CD4-positive, alpha-beta T cell treated with Interleukin-15 for 1 hour (primary cell): ENCODE results near the gene MINK1.
A peak's percentile ranks its signal among the peaks of the same experiment; 100 is the strongest.
"Not testable (repeated sequence)": the region's sequence is repeated elsewhere in the genome, so short reads cannot be mapped to it uniquely, and the experiment has no call there.

ENCODE experiments used
- DNase-seq: peaks from one replicate; pipeline ENCODE4 v3.0.0-alpha.2; 2020

The MINK1 gene

DNA sequence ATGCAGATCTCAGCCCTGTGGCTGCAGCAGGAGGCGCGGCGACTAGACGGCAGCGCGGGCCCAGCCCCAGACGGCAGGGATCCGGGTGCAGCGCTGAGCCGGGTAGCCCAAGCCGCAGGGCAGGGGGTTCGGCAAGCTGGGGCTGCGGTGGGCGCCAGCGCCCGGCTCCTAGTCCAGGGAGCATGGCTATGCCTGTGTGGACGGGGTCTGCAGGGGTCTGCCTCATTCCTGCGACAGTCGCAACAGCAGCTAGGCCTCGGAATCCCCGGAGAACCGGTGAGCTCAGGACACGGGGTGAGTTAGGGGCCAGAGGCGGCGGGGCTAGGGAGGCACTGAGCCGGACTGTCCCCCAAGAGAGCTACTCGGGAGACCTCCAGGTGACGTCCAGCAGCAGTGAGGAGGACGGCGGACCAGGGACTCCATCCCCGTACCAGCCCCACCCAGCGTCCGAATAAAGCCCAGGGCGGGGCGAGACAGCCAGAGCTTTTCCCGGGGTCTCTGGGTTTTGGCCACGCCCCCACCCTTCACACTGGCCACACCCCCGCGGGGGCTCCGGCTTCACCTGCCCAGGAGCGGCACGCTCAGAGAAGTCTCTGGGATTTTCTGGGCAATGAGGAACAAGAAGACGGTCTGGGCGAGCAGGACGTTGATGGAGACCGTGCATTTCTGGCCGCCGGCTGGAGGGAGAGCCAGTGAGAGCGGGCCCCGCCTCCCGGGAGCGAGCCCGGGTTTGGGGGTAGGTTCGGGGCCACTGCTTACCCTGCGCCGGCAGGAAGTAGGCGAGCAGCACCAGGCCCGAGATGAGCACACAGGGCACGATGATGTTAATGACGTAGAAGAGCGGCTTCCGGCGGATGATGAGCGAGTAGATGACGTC is 67.3 kb downstream of the MINK1 start:
- DNase-seq, result peak; percentile 90

DNA sequence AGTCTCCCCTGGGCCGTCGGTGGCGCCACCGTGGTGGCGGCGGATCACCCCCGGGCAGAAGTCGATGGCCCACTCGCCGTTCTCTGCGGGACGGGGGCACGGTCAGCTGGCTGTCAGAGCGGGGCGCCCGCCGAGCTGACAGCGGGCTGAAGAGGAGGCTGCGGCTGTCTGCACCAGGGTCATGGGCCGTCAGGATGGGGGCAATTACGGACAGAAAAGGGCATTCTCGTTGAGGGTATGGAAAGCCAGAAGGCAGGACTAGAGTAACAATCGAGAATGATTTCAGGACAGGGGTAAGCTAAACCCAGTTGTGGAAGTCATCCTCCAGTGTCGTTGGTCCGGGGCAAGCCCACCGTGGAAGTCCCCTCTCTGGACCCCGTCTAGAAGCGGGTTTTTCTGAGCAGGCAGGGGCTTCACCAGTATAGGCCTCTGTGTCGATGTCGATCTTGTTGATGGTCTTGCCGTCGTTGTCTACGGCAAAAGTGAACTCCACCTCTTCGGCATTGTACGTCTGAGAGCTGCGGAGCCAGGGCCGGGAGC is 68.0 kb downstream of the MINK1 start:
- no peak for DNase-seq

- DNase-seq, result peak; percentile 78
Observed at GRCh38 chr17:4901648-4902344, 68.7 kb downstream of the MINK1 start.

DNA sequence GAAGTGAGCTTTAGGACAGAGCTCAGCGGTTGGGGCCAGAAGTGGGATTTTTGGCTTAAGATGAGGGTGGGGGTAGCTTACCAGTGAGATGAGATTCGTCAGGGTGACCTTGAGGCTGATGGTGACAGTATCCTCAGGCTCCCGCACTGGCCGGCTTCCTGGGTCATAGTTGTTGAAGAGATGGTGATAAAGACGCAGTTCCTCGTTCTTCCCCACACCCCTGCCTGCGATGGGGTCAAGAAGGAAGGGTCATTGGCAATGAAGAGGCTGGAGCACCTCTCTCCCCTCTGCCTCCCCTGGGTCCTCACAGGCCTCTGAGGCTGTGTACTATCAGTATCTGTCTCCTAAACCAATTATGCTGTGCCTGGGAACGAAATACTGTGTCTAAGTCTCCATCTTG is 69.4 kb downstream of the MINK1 start:
- no peak for DNase-seq

DNA sequence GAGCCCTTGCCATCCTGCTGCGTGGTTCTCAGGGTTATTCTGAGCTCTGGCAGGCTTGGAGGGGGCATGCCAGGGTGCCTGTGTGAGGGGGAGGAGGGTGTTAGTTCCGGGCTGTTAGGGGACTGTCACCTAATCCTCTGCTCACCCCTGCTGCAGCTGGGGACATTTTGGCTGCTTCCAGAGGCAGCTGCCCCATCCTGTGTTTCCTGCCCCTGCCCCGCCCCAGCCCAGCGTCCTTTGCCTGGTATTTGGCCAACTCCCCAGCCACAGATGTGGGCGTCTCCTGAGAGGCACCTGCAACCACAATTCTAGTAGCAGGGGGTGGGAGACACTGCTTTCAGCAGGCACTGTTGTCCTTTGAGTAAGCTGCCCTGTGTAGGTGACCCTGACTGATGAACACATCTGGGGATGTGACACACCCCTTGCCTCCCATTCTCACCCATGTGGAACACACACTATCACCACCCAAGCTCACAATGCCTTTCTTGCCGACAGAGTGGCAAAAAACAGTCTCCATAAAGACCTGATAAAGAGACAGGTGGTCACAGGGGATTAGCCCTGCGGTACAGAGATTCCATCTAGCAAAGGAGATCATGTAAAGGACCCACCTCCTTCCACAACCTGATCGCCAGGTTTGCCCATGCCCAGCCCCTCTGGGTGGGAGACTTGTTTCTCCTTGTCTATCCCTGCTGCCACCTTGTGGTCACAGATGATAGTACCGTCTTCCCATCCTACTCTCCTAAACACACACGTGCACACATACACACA is 70.1 kb downstream of the MINK1 start, which contains the start of gene CHRNE:
Gene CHRNE, minus strand, starts transcription at position 48 of the 768 bp plus-strand sequence. Its CDS starts 35 bp downstream, at position 13.
- peak; percentile 80 for DNase-seq

- not testable (repeated sequence) for DNase-seq
Observed at GRCh38 chr17:4906642-4907041, 73.5 kb downstream of the MINK1 start.

GRCh38 chr17:4908301-4908700 is 75.2 kb downstream of the MINK1 start:
- no peak for DNase-seq

GRCh38 chr17:4908711-4909496 is 75.8 kb downstream of the MINK1 start:
- DNase-seq, result peak; percentile 86

GRCh38 chr17:4913994-4914393 is 80.9 kb downstream of the MINK1 start:
- no peak for DNase-seq

GRCh38 chr17:4914551-4914950 is 81.4 kb downstream of the MINK1 start:
- DNase-seq, result not testable (repeated sequence)

- no peak for DNase-seq
Observed at GRCh38 chr17:4919511-4920047, 86.4 kb downstream of the MINK1 start.

- peak; percentile 47 for DNase-seq
Observed at GRCh38 chr17:4920351-4921048, 87.4 kb downstream of the MINK1 start.

DNA sequence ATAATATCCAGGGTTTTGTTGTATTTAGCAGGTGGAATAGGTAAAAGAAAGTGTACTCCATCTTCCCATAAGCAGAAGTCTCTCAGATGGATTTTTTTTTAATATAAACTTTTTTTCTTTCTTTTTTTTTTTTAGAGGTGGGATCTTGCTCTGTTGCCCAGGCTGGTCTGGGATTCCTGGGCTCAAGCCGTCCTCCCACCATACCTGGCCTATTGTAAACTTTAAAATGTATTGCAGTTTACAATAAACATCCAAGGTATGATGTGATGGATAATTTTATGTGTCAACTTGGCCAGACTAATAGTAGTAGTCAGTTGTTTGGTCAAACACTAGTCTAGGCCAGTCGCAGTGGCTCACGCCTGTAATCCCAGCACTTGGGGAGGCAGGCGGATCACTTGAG is 88.2 kb downstream of the MINK1 start:
- DNase-seq, result no peak

DNA sequence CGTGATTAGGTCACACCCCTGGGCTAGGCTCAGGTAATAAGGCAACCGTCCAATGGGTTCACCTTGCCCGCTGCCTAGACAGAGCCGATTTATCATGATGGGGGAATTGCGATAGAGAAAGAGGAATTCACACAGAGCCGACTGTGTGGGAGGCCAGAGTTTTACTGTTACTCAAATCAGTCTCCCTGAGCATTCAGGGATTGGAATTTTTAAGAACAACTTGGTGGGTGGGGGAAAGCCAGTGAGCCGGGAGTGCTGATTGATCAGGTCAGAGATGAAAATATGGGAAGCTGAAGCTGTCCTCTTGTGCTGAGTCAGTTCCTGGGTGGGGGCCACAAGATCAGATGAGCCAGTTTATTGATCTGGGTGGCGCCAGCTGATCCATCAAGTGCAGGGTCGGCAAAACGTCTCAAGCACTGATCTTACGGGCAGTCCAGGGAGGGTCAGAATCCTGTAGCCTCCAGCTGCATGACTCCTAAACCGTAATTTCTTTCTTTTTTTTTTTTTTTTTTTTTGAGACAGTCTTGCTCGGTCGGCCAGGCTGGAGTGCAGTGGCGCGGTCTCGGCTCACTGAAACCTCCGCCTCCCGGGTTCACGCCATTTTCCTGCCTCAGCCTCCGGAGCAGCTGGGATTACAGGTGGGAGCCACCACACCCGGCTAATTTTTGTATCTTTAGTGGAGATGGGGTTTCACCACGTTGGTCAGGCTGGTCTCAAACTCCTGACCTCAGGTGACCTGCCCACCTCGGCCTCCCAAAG is 93.6 kb downstream of the MINK1 start:
- DNase-seq, result not testable (repeated sequence)

- no peak for DNase-seq
Observed at GRCh38 chr17:4928881-4929280, 95.7 kb downstream of the MINK1 start.

- DNase-seq, result no peak
Observed at GRCh38 chr17:4931963-4932362, 98.8 kb downstream of the MINK1 start, which contains the start of gene GP1BA. GP1BA (plus strand) TSS chr17:4932277; CDS start chr17:4932605, 328 bp downstream.

- no peak for DNase-seq
Observed at GRCh38 chr17:4932756-4933155, 99.6 kb downstream of the MINK1 start.

GRCh38 chr17:4933646-4934045 is 100.5 kb downstream of the MINK1 start:
- DNase-seq, result no peak

DNA sequence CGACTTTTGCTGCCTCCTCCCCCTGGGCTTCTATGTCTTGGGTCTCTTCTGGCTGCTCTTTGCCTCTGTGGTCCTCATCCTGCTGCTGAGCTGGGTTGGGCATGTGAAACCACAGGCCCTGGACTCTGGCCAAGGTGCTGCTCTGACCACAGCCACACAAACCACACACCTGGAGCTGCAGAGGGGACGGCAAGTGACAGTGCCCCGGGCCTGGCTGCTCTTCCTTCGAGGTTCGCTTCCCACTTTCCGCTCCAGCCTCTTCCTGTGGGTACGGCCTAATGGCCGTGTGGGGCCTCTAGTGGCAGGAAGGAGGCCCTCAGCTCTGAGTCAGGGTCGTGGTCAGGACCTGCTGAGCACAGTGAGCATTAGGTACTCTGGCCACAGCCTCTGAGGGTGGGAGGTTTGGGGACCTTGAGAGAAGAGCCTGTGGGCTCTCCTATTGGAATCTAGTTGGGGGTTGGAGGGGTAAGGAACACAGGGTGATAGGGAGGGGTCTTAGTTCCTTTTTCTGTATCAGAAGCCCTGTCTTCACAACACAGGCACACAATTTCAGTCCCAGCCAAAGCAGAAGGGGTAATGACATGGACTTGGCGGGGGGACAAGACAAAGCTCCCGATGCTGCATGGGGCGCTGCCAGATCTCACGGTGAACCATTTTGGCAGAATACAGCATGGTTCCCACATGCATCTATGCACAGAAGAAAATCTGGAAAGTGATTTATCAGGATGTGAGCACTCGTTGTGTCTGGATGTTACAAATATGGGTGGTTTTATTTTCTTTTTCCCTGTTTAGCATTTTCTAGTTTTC is 101.2 kb downstream of the MINK1 start:
- DNase-seq, result no peak
